HepG2 (cell line): ENCODE results near the gene CCT6A. TPM values are rescaled to one million over a fixed set of nuclear protein-coding genes. Genes with fewer than 3 reads are reported as not detected.

Source experiments
- ATAC-seq: fragments of 200-7000 bp; cut with Tn5 transposase; 3 replicates; pipeline ENCODE4 v1.9.1; 2020; ENCODE audit warnings: mild to moderate bottlenecking, moderate library complexity
- BruUV-seq: library from RNA; stranded (reverse); fragments of 400-500 nt; replicated peaks from 2 replicates; lab custom pipeline; 2021; lab: Mats Ljungman, UMichigan
- CTCF ChIA-PET: fragments of 300-600 bp; formaldehyde crosslinking; extraction: SDS; loops from one replicate; lab custom pipeline; 2021; ENCODE audit warnings: low total read pairs, inconsistent platforms, low intra/inter-chr PET ratio; lab: Yijun Ruan, JAX
- POLR2A ChIA-PET: fragments of 350-600 bp; sonication (Branson Sonifier 250); formaldehyde crosslinking; loops from one replicate; lab custom pipeline; 2020; ENCODE audit warnings: antibody characterized with exemption, inconsistent platforms; lab: Yijun Ruan, JAX
- DNase-seq: peaks from one replicate; pipeline ENCODE4 v3.0.0-alpha.2; 2015; ENCODE audit warnings: low spot score
- FAIRE-seq: peaks from 3 replicates; lab custom pipeline; 2011; peaks lifted over from hg19 to GRCh38; lab: Jason Lieb, UNC
- H2AFZ ChIP-seq: one replicate; pipeline ENCODE4 v1.6.1; 2011; ENCODE audit warnings: low read length, inconsistent platforms
- H3K27ac ChIP-seq: fragments of 300-600 bp; 3 replicates; pipeline ENCODE4 v1.8.0; 2011; ENCODE audit warnings: mixed run types, mild to moderate bottlenecking, mixed read lengths, low read length, inconsistent platforms; ENCODE audit not compliant: insufficient read depth; ENCODE audit errors: extremely low read length
- H3K27me3 ChIP-seq, 2 experiments: fragments of 200-600 bp in 1 of 2; 2 replicates in 1 of 2; 3 replicates in 1 of 2; pipeline versions ENCODE4 v1.6.0 to v1.8.0; 2011; ENCODE audit warnings: low read length in 2 of 2, mild to moderate bottlenecking in 2 of 2, moderate library complexity in 2 of 2, inconsistent platforms in 1 of 2; ENCODE audit not compliant: insufficient read depth in 2 of 2, control insufficient read depth in 1 of 2
- H3K36me3 ChIP-seq, 2 experiments: fragments of 200-600 bp in 1 of 2; replicated peaks in 1 of 2; 2 replicates in 1 of 2; 3 replicates in 1 of 2; pipeline versions ENCODE4 v1.5.1 to v1.8.0; 2011; ENCODE audit warnings: low read length in 2 of 2, inconsistent platforms in 1 of 2; ENCODE audit not compliant: insufficient read depth in 2 of 2, control insufficient read depth in 1 of 2
- H3K4me1 ChIP-seq: 2 replicates; pipeline ENCODE4 v1.5.1; 2012; ENCODE audit warnings: low read length, inconsistent platforms; ENCODE audit not compliant: insufficient read depth
- H3K4me2 ChIP-seq: 2 replicates; pipeline ENCODE4 v1.6.0; 2011; ENCODE audit warnings: low read depth, low read length, inconsistent platforms
- H3K4me3 ChIP-seq, 3 experiments: fragments of 200-600 bp in 1 of 3; sonication (generic), shearing (Covaris generic) in 1 of 3; replicated peaks in 1 of 3; 2 replicates each; pipeline ENCODE4 v1.5.1; 2011 to 2016; ENCODE audit warnings: low read length in 3 of 3, inconsistent platforms in 2 of 3, low read depth in 2 of 3, mild to moderate bottlenecking in 2 of 3, control low read depth in 1 of 3, mixed read lengths in 1 of 3; ENCODE audit not compliant: insufficient read depth in 1 of 3
- H3K79me2 ChIP-seq: one replicate; pipeline ENCODE4 v1.6.1; 2011; ENCODE audit warnings: low read length, inconsistent platforms; ENCODE audit not compliant: insufficient read depth
- H3K9ac ChIP-seq: 2 replicates; pipeline ENCODE4 v1.6.0; 2011; ENCODE audit warnings: mild to moderate bottlenecking, low read depth, low read length, inconsistent platforms; ENCODE audit not compliant: insufficient read depth
- H3K9me3 ChIP-seq: 2 replicates; pipeline ENCODE4 v1.5.1; 2012; ENCODE audit warnings: mild to moderate bottlenecking, low read length
- H4K20me1 ChIP-seq: 2 replicates; pipeline ENCODE4 v1.6.0; 2011; ENCODE audit warnings: inconsistent platforms, mild to moderate bottlenecking, low read length, moderate library complexity; ENCODE audit not compliant: insufficient read depth
- MYC ChIP-seq: sonication (generic); formaldehyde crosslinking; IDR thresholded peaks from 2 replicates; pipeline ENCODE4 v1.9.0; 2021; ENCODE audit warnings: missing genetic modification reagents, borderline replicate concordance
- PCBP2 ChIP-seq: fragments of 200-400 bp; formaldehyde crosslinking; optimal IDR thresholded peaks from 2 replicates; pipeline ENCODE3; 2018; ENCODE audit warnings: low read length, low read depth; ENCODE audit not compliant: poor library complexity, severe bottlenecking
- SNAPC2 ChIP-seq: sonication (generic); formaldehyde crosslinking; IDR thresholded peaks from 2 replicates; pipeline ENCODE4 v1.8.1; 2022; ENCODE audit warnings: mild to moderate bottlenecking, missing genetic modification reagents
- ZNF18 ChIP-seq: sonication (generic); formaldehyde crosslinking; IDR thresholded peaks from 2 replicates; pipeline ENCODE4 v1.8.0; 2022; ENCODE audit warnings: mild to moderate bottlenecking, missing genetic modification reagents; ENCODE audit not compliant: insufficient replicate concordance
- WGBS: methylation state at CpG from one replicate; pipeline ENCODE4 v1.1.6; 2017; ENCODE audit warnings: low lambda C conversion rate; 5-methylcytosine and 5-hydroxymethylcytosine counted together
- in situ Hi-C: cut with HindIII; loops from 2 replicates; pipeline ENCODE4 v1.10.0; 2017; ENCODE audit warnings: low pct_unique_long_range_greater_than_20kb; ENCODE audit not compliant: extremely low pct_ligation_motif_present
- intact Hi-C: fragments of 100-400 bp; cut with micrococcal nuclease; formaldehyde crosslinking; loops from one replicate; pipeline ENCODE4 v1.10.0; 2022; ENCODE audit not compliant: unreplicated experiment
- polyA plus RNA-seq, 8 experiments: library from polyadenylated mRNA; depleted of rRNA in 3 of 8; stranded (reverse) in 7 of 8; unstranded in 1 of 8; fragments of >200 nt; fragmentation: Illumina TruSeq in 4 of 8; extraction: Trizol in 4 of 8; gene quantifications; 2 replicates each; pipeline versions ENCODE4 v1.2.1 to v1.2.3, GENCODE V29; 2011 to 2016; ENCODE audit warnings: low read depth in 4 of 8, missing spikeins in 1 of 8, mixed read lengths in 1 of 8; ENCODE audit not compliant: insufficient read depth in 1 of 8
- total RNA-seq, 5 experiments: library from RNA; depleted of rRNA; stranded (reverse); fragments of >200 nt; fragmentation: Illumina TruSeq; extraction: Trizol; gene quantifications; 2 replicates each; pipeline ENCODE4 v1.2.3, GENCODE V29; 2016; ENCODE audit warnings: low read depth in 1 of 5
- TF ChIP-seq, protein P1 (sequence below): sonication (generic); formaldehyde crosslinking; IDR thresholded peaks from 2 replicates; pipeline ENCODE4 v1.4.0; 2020; ENCODE audit warnings: mild to moderate bottlenecking, missing genetic modification reagents

The CCT6A gene
- total and polyA plus RNA-seq, 2 of the 13 experiments (the other 11 are each of a cell fraction or from before 2014, with no cell fraction given): 219 to 292 TPM

DNA sequence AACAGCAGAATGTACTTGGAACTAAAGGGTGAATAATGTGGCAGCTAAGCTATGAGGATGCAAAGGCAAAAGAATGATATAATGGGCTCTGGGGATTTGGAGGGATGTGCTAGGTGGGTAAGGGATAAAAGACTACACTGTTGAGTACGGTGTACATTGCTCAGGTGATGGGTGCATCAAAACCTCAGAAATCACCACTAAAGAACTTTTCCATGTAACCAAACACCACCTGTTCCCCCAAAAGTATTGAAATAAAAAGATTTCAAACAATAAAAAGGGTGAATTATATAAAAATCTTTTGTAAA lies 56.3 kb downstream of the CCT6A start:
- Histone ChIP-seq H2AFZ (peak overlapping the region; percentile 5), H3K27ac (no peak overlapping the region), H3K4me3 (no peak overlapping the region), H3K9ac (no peak overlapping the region), H3K4me2 (no peak overlapping the region), H3K4me1 (peaks cover 16% of the 10 kb centered on the region; the same call in 1 of the 2 replicates), H3K79me2 (peaks cover 29% of the 10 kb centered on the region), H3K36me3 (peaks cover 5 to 14% of the 10 kb centered on the region in 2 experiments), H3K27me3 (no peaks in the 10 kb centered on the region; a peak in 1 of 5 replicates), H4K20me1 (no peaks in the 10 kb centered on the region; the same call in 1 of the 2 replicates), H3K9me3 (peaks cover 6% of the 10 kb centered on the region; the same call in 1 of the 2 replicates)
- 96% methylated on average over 1 of the region's 1 CpG for WGBS
- ATAC-seq (no peak), DNase-seq (no peak), FAIRE-seq (no peak)
- ChIA-PET CTCF (no interaction called here), POLR2A (no interaction called here)
- intact Hi-C loops (no loop called here), in situ Hi-C loops (no loop called here)
- no TSS peak for BruUV-seq
- TF ChIP-seq MYC (CRISPR knock-in tag): no peak
- no peak for TF ChIP-seq SNAPC2 (CRISPR knock-in tag)

DNA sequence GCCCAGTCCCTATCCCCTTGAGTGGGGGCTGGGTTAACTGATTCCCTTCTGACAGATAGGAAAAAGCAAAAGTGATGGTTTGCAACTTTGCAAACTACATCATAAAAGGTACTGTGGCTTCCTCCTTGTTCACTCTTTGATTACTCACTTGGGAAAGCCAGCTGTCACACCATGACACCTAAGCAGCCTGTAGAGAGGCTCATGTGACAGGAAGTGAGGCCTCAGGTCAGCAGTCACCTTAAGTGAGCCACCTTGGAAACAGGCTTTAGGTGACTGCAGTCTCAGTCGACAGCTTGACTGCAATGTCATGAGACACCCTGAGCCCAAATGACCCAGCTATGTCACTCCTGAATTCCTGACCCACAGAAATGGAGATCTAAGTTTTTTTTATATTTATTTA lies 59.0 kb downstream of the CCT6A start:
- Histone ChIP-seq H3K4me1 (no peaks in the 10 kb centered on the region), H3K27me3 (no peaks in the 10 kb centered on the region; a peak in 1 of 5 replicates), H3K9me3 (peaks cover 6% of the 10 kb centered on the region; the same call in 1 of the 2 replicates), H4K20me1 (no peaks in the 10 kb centered on the region), H3K9ac (no peak overlapping the region), H3K79me2 (peaks cover 7% of the 10 kb centered on the region), H3K27ac (no peak overlapping the region), H2AFZ (no peak overlapping the region), H3K4me3 (no peak overlapping the region), H3K4me2 (no peak overlapping the region), H3K36me3 (no peaks in the 10 kb centered on the region)
- 100% methylated on average over 1 of the region's 1 CpG for WGBS
- ChIA-PET CTCF (no interaction called here), POLR2A (no interaction called here)
- BruUV-seq: no TSS peak
- intact Hi-C loops: no loop called here
- FAIRE-seq (no peak), ATAC-seq (no peak), DNase-seq (no peak)
- in situ Hi-C loops: no loop called here
- TF ChIP-seq ZNF18 (CRISPR knock-in tag): no peak
- TF ChIP-seq, protein P1, sequence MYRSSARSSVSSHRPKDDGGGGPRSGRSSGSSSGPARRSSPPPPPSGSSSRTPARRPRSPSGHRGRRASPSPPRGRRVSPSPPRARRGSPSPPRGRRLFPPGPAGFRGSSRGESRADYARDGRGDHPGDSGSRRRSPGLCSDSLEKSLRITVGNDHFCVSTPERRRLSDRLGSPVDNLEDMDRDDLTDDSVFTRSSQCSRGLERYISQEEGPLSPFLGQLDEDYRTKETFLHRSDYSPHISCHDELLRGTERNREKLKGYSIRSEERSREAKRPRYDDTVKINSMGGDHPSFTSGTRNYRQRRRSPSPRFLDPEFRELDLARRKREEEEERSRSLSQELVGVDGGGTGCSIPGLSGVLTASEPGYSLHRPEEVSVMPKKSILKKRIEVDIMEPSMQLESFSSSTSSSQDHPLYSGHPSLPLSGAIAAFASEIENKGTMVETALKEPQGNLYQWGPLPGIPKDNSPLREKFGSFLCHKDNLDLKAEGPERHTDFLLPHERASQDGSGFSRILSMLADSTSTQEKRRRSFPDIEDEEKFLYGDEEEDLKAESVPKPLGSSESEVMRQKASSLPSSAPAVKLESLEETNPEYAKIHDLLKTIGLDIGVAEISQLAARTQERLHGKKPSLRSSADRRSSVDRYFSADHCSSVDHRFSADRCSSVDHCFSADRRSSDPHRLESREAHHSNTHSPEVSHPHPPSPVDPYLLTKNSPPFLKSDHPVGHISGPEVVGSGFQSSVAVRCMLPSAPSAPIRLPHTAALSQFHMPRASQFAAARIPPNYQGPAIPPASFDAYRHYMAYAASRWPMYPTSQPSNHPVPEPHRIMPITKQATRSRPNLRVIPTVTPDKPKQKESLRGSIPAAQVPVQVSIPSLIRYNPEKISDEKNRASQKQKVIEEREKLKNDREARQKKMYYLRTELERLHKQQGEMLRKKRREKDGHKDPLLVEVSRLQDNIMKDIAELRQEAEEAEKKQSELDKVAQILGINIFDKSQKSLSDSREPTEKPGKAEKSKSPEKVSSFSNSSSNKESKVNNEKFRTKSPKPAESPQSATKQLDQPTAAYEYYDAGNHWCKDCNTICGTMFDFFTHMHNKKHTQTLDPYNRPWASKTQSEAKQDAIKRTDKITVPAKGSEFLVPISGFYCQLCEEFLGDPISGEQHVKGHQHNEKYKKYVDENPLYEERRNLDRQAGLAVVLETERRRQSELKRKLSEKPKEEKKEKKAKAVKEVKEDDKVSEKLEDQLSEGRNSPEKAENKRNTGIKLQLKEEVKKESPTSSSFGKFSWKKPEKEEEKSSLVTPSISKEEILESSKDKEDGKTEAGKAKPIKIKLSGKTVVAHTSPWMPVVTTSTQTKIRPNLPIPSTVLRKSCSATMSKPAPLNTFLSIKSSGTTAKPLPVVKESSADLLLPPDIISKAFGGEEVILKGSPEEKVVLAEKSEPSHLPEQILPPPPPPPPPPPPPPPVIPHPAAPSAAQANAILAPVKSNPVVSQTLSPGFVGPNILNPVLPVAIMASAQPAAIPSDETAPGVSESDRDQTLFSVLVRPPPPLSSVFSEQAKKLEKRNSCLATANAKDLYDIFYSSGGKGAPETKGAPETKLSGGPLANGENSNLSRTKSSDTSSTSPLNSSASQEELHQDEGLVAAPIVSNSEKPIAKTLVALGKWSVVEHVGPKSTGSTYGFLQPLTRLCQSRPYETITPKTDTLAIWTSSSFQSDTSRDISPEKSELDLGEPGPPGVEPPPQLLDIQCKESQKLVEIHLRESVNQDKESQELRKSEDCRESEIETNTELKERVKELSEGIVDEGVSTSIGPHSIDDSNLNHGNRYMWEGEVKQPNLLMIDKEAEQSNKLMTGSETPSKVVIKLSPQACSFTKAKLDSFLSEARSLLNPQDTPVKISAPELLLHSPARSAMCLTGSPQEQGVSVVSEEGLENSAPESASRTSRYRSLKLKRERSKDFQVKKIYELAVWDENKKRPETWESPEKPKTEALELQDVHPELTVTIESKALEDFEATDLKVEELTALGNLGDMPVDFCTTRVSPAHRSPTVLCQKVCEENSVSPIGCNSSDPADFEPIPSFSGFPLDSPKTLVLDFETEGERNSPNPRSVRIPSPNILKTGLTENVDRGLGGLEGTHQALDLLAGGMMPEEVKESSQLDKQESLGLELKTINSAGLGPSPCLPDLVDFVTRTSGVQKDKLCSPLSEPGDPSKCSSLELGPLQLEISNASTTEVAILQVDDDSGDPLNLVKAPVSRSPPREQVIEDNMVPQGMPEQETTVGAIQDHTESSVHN (CRISPR knock-in tag): no peak
- TF ChIP-seq PCBP2: no peak
